ENCODE data around the gene IL18R1. TPM values are rescaled to one million over a fixed set of nuclear protein-coding genes. Genes with fewer than 3 reads are reported as not detected.

Gene IL18R1, protein sequence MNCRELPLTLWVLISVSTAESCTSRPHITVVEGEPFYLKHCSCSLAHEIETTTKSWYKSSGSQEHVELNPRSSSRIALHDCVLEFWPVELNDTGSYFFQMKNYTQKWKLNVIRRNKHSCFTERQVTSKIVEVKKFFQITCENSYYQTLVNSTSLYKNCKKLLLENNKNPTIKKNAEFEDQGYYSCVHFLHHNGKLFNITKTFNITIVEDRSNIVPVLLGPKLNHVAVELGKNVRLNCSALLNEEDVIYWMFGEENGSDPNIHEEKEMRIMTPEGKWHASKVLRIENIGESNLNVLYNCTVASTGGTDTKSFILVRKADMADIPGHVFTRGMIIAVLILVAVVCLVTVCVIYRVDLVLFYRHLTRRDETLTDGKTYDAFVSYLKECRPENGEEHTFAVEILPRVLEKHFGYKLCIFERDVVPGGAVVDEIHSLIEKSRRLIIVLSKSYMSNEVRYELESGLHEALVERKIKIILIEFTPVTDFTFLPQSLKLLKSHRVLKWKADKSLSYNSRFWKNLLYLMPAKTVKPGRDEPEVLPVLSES
- polyA plus RNA-seq (2013, experiment 1 of 2), result 0.22 TPM
- 0.17 TPM for polyA plus RNA-seq (2013, experiment 2 of 2)

- H2BK15ac ChIP-seq (replicated peaks; ENCODE audit: low read depth), result no peak within 1 kb of the TSS
- H3K4me2 ChIP-seq (ENCODE audit: low read length), result peak within 1 kb of the TSS; percentile 72
- H2BK120ac ChIP-seq (ENCODE audit: low read depth, low read length), result no peak within 1 kb of the TSS
- H3K4ac ChIP-seq (ENCODE audit: low read depth, low read length), result no peak within 1 kb of the TSS
- no peak within 1 kb of the TSS for H2BK5ac ChIP-seq (ENCODE audit: low read length)
- no peaks in the 10 kb centered on the region for H3K27me3 ChIP-seq (ENCODE audit: insufficient read depth, low read length, poor library complexity)
- H4K8ac ChIP-seq (ENCODE audit: low read depth, low read length), result no peak within 1 kb of the TSS
- no peak within 1 kb of the TSS for H4K5ac ChIP-seq (ENCODE audit: low read length)
- peak within 1 kb of the TSS; percentile 81 for H3K56ac ChIP-seq (ENCODE audit: low read length)
- peak; percentile 79 for DNase-seq
- peaks cover 2% of the 10 kb centered on the region for H3K4me1 ChIP-seq (ENCODE audit: control insufficient read depth, low read depth, low read length)
- H3K79me2 ChIP-seq (ENCODE audit: control insufficient read depth, insufficient read depth, low read length), result no peaks in the 10 kb centered on the region
- H3K23ac ChIP-seq (ENCODE audit: low read length), result no peak within 1 kb of the TSS
- no peak within 1 kb of the TSS for H2AK5ac ChIP-seq (ENCODE audit: low read length)
- no CpG with 5 or more reads among the region's 69 CpGs for WGBS (ENCODE audit: extremely low coverage, insufficient coverage, low lambda C conversion rate)
- H3K27ac ChIP-seq (ENCODE audit: low read depth, low read length), result peak within 1 kb of the TSS; percentile 11
- peak within 1 kb of the TSS; percentile 86 for H3K18ac ChIP-seq (ENCODE audit: low read length)
- H3K9ac ChIP-seq (ENCODE audit: low read length), result peak within 1 kb of the TSS; percentile 58
- no peak within 1 kb of the TSS for H3K4me3 ChIP-seq (ENCODE audit: low read length)
- no peaks in the 10 kb centered on the region for H3K79me1 ChIP-seq (ENCODE audit: low read length)
- H3K36me3 ChIP-seq (ENCODE audit: control insufficient read depth, insufficient read depth, low read length), result no peaks in the 10 kb centered on the region
These were observed at the start of gene IL18R1 for GRCh38 chr2:102355526-102356380. TSS of gene IL18R1 (plus strand) at chr2:102355796. CDS start at chr2:102362661, 6,865 bp downstream.

- Histone ChIP-seq H3K79me1 (ENCODE audit: low read length) (no peaks in the 10 kb centered on the region), H4K8ac (ENCODE audit: low read depth, low read length) (no peak overlapping the region), H3K4me3 (ENCODE audit: low read length) (no peak overlapping the region), H3K9ac (ENCODE audit: low read length) (no peak overlapping the region), H4K5ac (ENCODE audit: low read length) (no peak overlapping the region), H3K36me3 (ENCODE audit: control insufficient read depth, insufficient read depth, low read length) (no peaks in the 10 kb centered on the region), H3K4me2 (ENCODE audit: low read length) (no peak overlapping the region), H2BK120ac (ENCODE audit: low read depth, low read length) (no peak overlapping the region), H3K4ac (ENCODE audit: low read depth, low read length) (no peak overlapping the region), H3K79me2 (ENCODE audit: control insufficient read depth, insufficient read depth, low read length) (no peaks in the 10 kb centered on the region), H2BK15ac (replicated peaks; ENCODE audit: low read depth) (no peak overlapping the region), H3K18ac (ENCODE audit: low read length) (no peak overlapping the region), H3K27me3 (ENCODE audit: insufficient read depth, low read length, poor library complexity) (no peaks in the 10 kb centered on the region), H2AK5ac (ENCODE audit: low read length) (no peak overlapping the region), H3K4me1 (ENCODE audit: control insufficient read depth, low read depth, low read length) (peaks cover 2% of the 10 kb centered on the region), H3K27ac (ENCODE audit: low read depth, low read length) (no peak overlapping the region), H2BK5ac (ENCODE audit: low read length) (no peak overlapping the region), H3K23ac (ENCODE audit: low read length) (no peak overlapping the region), H3K56ac (ENCODE audit: low read length) (no peak overlapping the region)
- no peak for DNase-seq
- no CpG with 5 or more reads among the region's 1 CpG for WGBS (ENCODE audit: extremely low coverage, insufficient coverage, low lambda C conversion rate)
These were observed 49.5 kb upstream of the IL18R1 start for GRCh38 chr2:102306125-102306524.

DNA sequence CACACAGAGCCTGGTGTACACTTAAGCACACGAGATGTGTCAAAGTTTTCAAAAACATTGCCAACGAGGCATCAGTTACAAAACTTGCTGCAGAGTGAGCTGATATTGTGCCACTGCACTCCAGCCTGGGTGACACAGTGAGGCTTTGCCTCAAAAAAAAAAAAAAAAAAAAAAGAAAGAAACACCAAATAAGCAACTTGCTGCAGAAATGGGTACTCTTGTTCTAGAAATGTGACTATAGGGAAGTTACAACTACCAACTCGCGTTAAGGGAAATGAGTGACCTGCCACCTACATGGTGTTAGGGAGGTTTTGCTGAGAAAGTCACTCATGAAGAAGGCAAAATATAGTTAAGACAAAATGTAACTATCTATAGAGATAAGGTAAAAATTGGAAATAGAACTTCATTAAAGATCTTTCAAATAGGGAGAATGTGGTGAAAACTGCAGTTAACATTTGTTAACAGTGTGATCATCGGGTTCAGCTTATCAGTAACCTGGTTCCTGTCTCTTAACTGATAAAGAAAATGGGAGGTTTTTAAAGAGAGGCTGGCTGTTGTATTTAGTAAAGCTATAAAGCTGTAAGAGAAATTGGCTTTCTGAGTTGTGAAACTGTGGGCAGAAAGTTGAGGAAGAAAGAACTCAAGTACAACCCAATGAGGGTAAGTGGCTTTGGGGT, 44.5 kb upstream of the IL18R1 start, which contains the start of gene IL1RL1:
TSS of gene IL1RL1 (plus strand) at position 600 of the 677 bp plus-strand sequence. CDS start 26,702 bp downstream, outside the sequence.
- Histone ChIP-seq H3K23ac (ENCODE audit: low read length) (no peak within 1 kb of the TSS), H2BK15ac (replicated peaks; ENCODE audit: low read depth) (no peak within 1 kb of the TSS), H4K5ac (ENCODE audit: low read length) (no peak within 1 kb of the TSS), H3K4me3 (ENCODE audit: low read length) (no peak within 1 kb of the TSS), H3K4ac (ENCODE audit: low read depth, low read length) (no peak within 1 kb of the TSS), H3K9ac (ENCODE audit: low read length) (peak within 1 kb of the TSS; percentile 8), H3K4me2 (ENCODE audit: low read length) (no peak within 1 kb of the TSS), H3K18ac (ENCODE audit: low read length) (no peak within 1 kb of the TSS), H2BK120ac (ENCODE audit: low read depth, low read length) (no peak within 1 kb of the TSS), H3K79me1 (ENCODE audit: low read length) (no peaks in the 10 kb centered on the region), H3K27ac (ENCODE audit: low read depth, low read length) (no peak within 1 kb of the TSS), H4K8ac (ENCODE audit: low read depth, low read length) (no peak within 1 kb of the TSS), H3K36me3 (ENCODE audit: control insufficient read depth, insufficient read depth, low read length) (no peaks in the 10 kb centered on the region), H3K27me3 (ENCODE audit: insufficient read depth, low read length, poor library complexity) (no peaks in the 10 kb centered on the region), H3K56ac (ENCODE audit: low read length) (no peak within 1 kb of the TSS), H3K4me1 (ENCODE audit: control insufficient read depth, low read depth, low read length) (peaks cover 2% of the 10 kb centered on the region), H2BK5ac (ENCODE audit: low read length) (peak within 1 kb of the TSS; percentile 35), H2AK5ac (ENCODE audit: low read length) (no peak within 1 kb of the TSS), H3K79me2 (ENCODE audit: control insufficient read depth, insufficient read depth, low read length) (no peaks in the 10 kb centered on the region)
- WGBS (ENCODE audit: extremely low coverage, insufficient coverage, low lambda C conversion rate), result no CpG with 5 or more reads among the region's 5 CpGs
- DNase-seq, result peak; percentile 50

DNA sequence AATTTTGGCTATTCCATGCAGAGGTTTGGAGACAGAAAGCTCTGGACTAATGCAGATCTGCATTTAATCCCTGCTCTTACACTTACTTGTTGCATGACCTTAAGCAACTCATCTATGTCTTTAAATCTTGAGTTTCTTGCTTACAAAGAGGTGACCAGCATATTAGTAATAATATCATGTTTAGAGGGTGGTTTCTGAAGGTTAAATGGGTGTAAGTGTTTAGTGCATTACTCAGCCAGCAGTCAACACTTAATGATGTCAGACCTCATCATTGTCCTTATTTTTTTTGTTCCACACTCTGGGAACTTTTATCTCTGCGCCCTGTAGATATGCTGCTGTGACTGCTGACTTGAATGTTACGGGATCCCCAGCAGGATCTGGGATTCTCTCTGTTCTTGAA, 42.6 kb upstream of the IL18R1 start:
- Histone ChIP-seq H3K27ac (ENCODE audit: low read depth, low read length) (no peak overlapping the region), H2BK120ac (ENCODE audit: low read depth, low read length) (no peak overlapping the region), H3K4me2 (ENCODE audit: low read length) (no peak overlapping the region), H3K56ac (ENCODE audit: low read length) (no peak overlapping the region), H4K5ac (ENCODE audit: low read length) (no peak overlapping the region), H3K4me1 (ENCODE audit: control insufficient read depth, low read depth, low read length) (peaks cover 2% of the 10 kb centered on the region), H3K79me2 (ENCODE audit: control insufficient read depth, insufficient read depth, low read length) (no peaks in the 10 kb centered on the region), H2AK5ac (ENCODE audit: low read length) (no peak overlapping the region), H3K18ac (ENCODE audit: low read length) (no peak overlapping the region), H3K36me3 (ENCODE audit: control insufficient read depth, insufficient read depth, low read length) (no peaks in the 10 kb centered on the region), H2BK15ac (replicated peaks; ENCODE audit: low read depth) (no peak overlapping the region), H3K27me3 (ENCODE audit: insufficient read depth, low read length, poor library complexity) (no peaks in the 10 kb centered on the region), H2BK5ac (ENCODE audit: low read length) (no peak overlapping the region), H3K4ac (ENCODE audit: low read depth, low read length) (no peak overlapping the region), H4K8ac (ENCODE audit: low read depth, low read length) (no peak overlapping the region), H3K9ac (ENCODE audit: low read length) (no peak overlapping the region), H3K4me3 (ENCODE audit: low read length) (no peak overlapping the region), H3K79me1 (ENCODE audit: low read length) (no peaks in the 10 kb centered on the region), H3K23ac (ENCODE audit: low read length) (no peak overlapping the region)
- WGBS (ENCODE audit: extremely low coverage, insufficient coverage, low lambda C conversion rate), result no CpG with 5 or more reads among the region's 2 CpGs
- DNase-seq, result peak; percentile 11

- Histone ChIP-seq H3K4ac (ENCODE audit: low read depth, low read length) (no peak overlapping the region), H3K4me1 (ENCODE audit: control insufficient read depth, low read depth, low read length) (peaks cover 2% of the 10 kb centered on the region), H3K9ac (ENCODE audit: low read length) (no peak overlapping the region), H3K27me3 (ENCODE audit: insufficient read depth, low read length, poor library complexity) (no peaks in the 10 kb centered on the region), H2BK120ac (ENCODE audit: low read depth, low read length) (no peak overlapping the region), H2BK15ac (replicated peaks; ENCODE audit: low read depth) (no peak overlapping the region), H2BK5ac (ENCODE audit: low read length) (no peak overlapping the region), H3K4me3 (ENCODE audit: low read length) (no peak overlapping the region), H3K79me1 (ENCODE audit: low read length) (no peaks in the 10 kb centered on the region), H3K79me2 (ENCODE audit: control insufficient read depth, insufficient read depth, low read length) (no peaks in the 10 kb centered on the region), H3K56ac (ENCODE audit: low read length) (no peak overlapping the region), H3K27ac (ENCODE audit: low read depth, low read length) (no peak overlapping the region), H4K5ac (ENCODE audit: low read length) (no peak overlapping the region), H3K18ac (ENCODE audit: low read length) (no peak overlapping the region), H3K36me3 (ENCODE audit: control insufficient read depth, insufficient read depth, low read length) (no peaks in the 10 kb centered on the region), H4K8ac (ENCODE audit: low read depth, low read length) (no peak overlapping the region), H2AK5ac (ENCODE audit: low read length) (no peak overlapping the region), H3K4me2 (ENCODE audit: low read length) (no peak overlapping the region), H3K23ac (ENCODE audit: low read length) (no peak overlapping the region)
- WGBS (ENCODE audit: extremely low coverage, insufficient coverage, low lambda C conversion rate), result no CpG with 5 or more reads among the region's 8 CpGs
- DNase-seq, result no peak
These were observed 42.1 kb upstream of the IL18R1 start for GRCh38 chr2:102313471-102313870.

Measured in mesendoderm (in vitro differentiated cells).